Stimulated activated CD4-positive, alpha-beta T cell treated with anti-CD3 and anti-CD28 coated beads, Interleukin-1b, Interleukin-23, amount 100 ng/mL, for 4 hours (primary cell): Measurements from ENCODE around the gene OTUD6A.
A peak's percentile ranks its signal among the peaks of the same experiment; 100 is the strongest.

Experiments used
- DNase-seq, 2 donors: peaks; one replicate each; pipeline ENCODE4 v3.0.0-alpha.2; 2020; ENCODE audit warnings: low read depth in 2 of 2

The OTUD6A gene, protein sequence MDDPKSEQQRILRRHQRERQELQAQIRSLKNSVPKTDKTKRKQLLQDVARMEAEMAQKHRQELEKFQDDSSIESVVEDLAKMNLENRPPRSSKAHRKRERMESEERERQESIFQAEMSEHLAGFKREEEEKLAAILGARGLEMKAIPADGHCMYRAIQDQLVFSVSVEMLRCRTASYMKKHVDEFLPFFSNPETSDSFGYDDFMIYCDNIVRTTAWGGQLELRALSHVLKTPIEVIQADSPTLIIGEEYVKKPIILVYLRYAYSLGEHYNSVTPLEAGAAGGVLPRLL

DNA sequence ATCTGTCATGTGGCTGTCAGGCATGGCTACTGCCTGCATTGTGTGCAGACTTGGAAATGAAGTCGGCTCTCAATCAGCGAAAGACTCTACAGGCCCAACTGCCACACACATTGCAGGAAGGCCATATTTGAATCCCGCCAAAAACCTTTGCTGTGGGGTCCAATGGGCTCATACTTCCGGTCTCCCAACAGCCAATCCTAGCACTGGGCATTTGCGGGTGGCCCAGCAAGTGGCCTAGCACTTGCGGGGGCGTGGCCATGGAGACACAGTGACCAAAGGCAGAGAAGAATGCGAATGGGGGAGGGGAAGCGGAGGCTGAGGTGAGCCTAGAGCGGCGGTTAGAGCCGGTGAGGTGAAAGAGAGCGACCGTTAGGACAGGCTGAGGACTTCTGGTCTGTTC, at the start of gene OTUD6A:
Gene OTUD6A, plus strand, starts transcription at position 382 of the 400 bp plus-strand sequence. CDS start 68 bp downstream, outside the sequence.
- DNase-seq: no peak

DNA sequence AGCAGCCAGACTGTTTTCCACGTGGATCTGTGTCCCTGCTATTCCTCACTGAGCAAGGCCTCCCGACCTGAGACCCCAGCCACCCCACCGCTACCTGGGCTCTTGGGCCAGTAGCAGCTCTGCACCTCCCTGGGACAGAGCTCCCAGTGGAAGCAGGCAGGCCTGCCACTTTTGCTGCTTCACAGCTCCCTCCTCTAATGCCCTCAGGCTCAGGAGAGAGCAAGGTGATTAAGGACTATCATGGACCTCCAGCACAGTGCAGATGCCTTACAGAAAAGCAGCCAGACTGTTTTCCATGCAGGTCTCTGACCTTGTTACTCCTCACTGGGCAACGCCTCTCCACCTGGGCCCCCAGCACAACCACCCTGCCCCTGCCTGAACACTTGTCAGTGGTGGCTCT, 49.5 kb upstream of the OTUD6A start:
- no peak for DNase-seq

DNA sequence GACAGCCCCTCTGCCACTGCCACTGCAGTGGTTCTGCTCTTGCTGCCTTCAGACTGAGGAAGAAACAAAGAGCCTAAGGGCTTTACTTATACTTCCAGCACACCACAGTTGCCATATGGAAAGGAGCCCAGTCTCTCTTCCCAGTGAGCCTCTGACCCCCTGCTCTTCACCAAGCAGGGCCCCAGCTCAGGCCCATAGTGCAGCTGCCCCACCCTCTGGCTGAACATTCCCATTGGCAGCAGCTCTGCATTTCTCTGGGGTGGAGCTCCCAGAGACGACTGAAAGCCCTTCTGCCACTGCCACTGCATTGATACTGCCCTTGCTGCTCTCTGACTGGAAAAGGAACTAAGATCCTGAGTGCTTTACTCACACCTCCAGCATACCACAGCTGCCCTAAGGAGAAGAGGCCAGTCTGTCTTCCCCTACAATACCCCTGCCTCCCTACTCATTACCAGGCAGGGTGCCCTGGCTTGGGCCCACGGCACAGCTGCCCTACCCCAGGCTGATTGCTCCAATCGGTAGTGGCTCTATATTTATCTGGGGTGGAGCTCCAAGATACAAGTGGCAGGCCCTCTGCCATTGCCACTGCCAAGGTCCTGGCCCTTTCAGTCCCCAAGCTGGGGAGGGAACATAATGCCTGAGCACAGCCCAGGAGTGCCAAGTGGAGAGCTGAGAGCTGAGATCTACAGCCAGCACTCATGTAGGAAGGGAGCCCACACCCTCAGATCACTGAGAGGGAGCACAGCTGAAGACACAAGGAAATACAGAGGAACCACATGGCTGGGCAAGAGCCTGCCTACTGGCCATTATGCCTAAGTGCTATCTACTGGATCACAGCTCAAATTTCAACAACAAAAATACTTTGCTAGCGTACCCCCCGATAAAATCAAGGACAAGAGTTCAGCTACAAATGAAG, 48.5 kb upstream of the OTUD6A start:
- no peak for DNase-seq

DNA sequence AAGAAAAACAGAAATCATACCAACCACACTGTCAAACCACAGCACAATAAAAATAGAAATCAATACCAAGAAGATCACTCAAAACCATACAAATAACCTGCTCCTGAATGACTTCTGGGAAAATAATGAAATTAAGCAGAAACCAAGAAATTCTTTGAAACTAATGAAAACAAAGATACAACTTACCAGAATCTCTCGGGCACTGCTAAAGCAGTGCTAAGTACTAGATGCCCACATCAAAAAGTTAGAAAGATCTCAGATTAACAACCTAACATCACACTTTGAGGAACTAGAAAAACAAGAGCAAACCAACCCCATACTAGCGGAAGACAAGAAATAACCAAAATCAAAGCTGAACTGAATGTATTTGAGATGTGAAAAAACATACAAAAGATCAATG, 45.7 kb upstream of the OTUD6A start:
- no peak for DNase-seq

DNA sequence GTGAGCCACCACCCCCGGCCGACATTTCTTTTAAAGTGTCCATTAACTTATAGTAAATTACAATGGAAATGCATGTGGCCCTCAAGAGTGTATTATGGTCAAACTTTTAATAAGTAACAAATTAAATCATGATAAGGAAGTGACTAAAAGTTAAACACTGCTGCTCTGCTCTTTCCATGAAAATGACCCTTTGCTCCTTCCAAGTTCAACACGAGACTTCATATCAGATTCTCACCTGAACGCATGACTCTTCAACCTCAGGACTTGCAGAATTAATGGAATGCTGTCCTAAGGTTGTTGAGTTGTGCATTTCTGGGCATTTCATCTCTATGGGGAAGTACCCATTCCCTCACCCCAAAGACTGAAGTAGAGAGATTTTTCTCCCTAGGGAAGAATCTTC, 39.6 kb upstream of the OTUD6A start:
- no peak for DNase-seq

DNA sequence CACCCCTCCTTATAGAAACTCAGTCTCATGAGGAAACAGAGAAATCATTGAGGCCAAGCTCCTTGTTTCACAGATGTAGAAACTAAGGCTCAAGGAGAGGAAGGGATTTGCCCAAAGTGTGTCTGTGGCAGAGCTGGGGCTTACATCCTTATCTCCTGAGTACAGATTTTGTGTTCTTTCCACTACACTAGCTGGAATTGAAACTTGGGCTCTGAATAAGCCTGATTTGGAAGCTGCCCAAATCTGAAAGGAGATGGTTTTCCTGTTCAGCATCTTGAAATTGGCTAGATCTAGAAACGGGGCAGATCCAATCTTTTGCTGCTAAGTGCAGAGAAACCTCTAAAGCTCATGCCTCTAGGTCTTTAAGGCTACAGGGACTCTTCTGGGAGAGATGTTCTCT, 36.8 kb upstream of the OTUD6A start:
- no peak for DNase-seq

DNA sequence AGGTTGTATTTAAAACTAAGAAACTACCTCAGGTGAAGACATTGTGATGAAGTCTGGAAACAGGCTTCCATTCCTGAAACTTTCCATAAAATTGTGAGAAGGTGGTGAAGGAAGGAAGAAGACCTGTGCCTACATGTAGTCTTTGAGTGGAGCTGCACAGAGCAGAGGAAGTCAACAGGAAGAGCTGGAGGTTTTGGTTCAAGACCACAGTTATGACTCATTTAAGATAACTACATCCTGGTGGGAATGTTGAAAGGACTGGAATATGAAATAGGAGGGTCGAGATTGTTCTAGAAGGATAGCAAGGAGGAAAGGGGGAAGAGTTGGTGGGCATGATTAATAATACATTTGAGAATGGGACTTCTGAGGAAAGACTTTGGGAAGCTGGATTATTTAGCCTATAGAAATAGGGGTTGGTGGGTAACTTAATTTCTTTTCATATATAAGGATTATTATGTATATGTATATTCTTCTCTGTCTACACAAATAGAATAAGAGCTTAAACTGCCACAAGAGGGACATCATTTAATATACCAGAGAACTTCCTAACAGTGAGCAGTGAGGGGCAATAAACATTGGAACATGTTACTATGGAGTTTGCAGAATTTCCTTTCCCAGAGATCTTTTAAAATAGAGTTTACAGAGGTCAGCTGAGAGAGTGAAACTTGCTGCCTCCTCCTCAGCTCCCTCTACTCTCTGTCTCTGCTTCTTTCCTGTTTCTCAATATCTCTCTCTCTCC, 36.0 kb upstream of the OTUD6A start:
- no peak for DNase-seq

DNA sequence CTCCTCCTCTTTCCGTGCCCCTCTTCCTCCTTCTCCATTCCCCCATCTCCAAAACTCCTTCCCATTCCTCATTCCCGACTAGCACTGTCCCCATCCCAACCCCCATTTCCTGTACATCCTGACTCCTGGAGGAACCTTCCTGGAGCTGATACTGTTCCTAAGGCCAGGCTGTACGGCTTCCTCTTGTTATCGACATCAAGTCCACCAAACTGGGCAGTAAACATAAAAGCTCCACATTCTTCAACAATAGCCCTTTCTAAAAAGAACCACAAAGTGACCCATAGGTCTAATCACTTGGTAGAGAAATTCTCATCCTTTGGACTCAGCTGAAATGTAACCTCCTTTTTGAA, 35.4 kb upstream of the OTUD6A start:
- no peak for DNase-seq

DNA sequence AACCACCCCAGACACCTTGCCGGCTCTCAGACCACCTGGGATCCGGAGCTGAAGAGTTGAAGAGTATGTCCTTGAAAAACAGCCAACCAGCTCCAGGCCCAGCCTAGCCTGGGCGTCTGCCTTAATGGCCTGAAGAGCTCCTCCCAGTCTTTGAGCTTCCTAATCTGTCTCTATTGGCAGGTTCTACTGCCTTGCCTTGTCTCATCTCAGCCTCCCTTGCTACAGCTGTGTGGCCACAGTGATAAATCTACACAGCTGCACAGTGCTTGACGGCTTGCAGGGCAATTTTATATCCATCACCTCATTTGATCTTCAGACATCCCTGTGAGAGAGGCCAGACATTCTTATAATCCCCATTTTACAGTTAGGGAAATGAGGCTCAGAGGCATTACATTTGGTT, 32.4 kb upstream of the OTUD6A start:
- no peak for DNase-seq

DNA sequence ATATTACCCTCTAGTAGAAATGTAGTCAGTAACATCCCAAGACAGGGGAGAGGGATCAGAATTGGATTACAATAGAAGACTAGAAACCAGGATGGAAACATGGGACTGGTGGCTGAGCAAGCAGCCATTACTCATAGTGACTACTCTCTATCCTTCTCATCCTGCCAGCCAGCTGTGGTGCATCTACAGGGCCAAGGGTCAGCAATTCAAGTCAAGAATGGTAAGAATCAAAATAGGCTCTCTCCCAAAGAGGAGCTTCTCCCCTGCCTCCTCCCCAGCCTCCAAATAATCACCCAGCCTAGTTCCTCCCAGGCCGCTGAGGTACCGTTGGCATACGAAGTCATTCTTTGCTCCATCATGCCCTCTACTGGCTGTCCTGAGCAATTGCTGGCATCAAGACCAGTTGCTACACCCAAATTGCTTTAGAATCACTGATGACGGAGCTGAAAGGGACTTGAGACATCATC, 31.9 kb upstream of the OTUD6A start:
- DNase-seq: peak in 1 of 2 donors; percentile 26

DNA sequence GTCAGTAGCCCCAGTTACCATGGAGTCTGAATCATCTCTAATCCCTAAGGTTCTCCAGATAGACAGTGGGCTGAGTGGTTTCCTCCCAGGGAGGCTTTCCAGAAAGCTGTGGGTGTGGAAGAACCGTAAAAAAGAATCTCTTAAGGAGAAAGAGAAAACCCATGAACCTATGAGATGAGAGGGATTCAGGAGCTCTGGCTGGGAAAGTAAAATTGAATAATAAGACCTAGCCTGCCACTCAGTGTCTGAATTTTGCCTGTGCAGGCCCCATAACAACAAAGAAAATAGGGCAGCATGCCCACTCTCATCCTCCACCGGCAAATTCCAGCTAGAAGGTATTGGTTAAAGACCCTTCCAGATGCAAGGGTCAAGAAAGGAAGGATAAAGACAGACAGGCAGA, 29.5 kb upstream of the OTUD6A start:
- no peak for DNase-seq

DNA sequence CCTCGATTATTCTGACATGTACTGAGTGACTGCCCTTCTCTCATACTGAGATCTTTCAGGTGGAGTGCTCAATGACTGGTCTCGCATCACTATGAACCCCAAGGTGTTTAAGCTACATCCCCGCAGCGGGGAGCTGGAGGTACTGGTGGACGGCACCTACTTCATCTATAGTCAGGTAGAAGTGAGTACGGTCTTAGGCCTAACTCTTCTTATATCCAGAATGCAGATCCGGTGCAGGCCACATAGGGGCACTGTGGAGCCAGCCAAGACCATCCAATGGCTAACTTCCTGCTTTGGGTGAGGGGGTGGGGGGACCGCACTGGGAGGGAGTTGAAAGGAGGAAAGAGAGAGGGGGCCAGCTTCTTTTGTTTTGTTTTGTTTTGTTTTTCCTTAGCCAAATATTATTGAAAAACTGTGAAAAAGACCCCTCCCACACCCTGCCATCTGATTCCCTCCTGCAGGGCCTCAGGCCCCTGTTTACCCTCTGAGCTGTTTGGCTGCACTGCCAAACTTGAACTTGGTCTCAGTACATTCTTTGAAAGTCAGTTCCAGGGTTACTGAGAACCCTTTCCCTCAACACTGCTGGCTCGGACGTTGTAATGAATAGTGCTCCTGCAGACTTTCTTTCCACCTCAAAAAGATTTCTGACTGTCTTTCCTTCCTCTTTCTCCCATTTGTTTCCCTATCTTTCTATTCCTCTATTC, 28.8 kb upstream of the OTUD6A start:
- DNase-seq: no peak

DNA sequence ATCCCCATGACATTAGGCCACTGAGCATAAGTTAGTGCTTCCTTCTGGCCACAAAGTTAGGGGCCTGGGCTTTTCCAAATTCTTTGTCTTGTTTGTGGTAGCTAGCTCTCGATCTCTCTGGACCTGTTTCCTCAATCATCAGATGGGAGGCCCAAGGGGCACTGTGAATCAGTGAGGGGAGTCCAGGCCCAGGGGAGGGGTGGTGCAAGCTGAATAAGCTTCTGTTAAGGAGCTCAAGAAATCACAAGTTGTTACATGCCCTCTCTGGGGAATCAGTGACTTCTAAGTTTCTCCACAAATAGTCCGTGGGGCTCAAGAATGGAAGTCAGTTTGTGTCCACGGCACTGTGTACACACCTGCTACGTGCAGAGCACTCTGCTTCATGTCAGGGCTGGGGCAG, 27.6 kb upstream of the OTUD6A start:
- DNase-seq: no peak

DNA sequence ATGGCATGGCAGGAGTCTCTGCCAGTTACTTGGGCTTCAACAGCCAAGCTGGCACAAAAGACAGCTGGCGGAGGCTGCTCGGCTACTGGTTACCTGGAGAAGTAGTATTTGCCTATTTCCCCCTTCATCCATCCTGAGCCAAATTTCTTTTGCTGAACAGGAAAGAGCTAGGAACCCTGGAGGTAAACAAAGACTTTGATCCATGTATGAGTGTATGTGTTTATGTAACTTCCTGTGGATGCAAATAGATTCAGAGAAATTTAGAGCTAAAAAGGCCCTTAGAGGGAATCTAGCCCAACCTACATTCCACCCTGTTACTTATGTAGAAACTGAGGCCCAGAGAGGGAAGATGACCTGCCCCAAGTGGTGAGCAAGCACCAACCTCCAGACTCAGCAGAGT, 23.7 kb upstream of the OTUD6A start:
- no peak for DNase-seq

DNA sequence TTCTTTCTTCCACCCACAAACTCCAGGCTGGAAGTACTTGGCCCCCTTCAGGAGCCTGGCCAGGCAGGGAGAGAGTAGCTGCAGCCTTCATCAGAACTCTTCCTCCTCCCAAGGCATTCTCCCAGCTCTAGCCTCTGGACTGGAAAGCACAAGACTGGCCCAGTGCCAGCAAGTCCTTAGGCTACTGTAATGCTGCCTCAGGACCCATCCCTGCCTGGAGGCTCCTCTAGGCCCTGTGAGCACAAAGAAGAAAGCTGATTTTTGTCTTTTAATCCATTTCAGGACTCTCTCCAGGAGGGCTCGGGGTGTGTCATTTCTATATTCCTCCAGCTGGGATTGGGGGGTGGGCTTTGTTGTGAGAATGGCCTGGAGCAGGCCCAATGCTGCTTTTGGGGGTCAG, 23.3 kb upstream of the OTUD6A start:
- no peak for DNase-seq

DNA sequence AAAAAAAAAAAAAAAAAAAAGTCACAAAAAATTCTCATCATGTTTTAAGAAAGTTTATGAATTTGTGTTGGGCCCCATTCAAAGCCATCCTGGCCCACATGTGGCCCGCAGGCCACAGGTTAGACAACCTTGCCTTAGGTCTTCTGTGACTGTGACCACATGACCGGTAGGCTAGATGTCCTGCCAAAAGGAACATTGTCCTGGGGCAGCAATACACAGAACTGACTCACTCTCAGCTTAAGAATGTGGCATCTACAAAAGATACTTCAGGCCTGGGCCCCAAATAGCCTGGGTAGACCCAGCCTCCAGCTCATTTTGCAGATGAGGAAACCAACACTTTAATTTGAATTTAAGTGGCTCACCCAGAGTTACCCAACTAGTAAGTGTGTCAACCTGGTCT, 22.5 kb upstream of the OTUD6A start:
- no peak for DNase-seq

DNA sequence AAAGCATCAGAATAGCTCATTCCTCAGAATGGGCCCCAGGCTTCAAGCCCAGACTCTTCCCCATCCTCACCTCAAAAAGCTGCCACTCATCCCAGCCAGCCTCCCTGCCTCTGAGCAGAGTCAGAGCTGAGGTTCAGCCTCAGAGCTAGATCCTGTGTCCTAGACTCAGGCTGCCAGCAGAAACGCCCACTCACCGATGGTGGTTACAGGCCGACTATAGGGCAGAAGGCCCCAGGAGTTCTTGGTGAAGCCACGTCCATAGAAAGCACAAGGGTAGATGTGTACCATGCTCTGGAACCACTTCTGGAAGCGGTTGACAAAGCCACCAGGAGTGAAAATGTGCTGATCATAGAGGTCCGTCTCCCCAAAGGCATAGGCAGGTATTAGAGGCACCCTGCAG, 20.3 kb upstream of the OTUD6A start:
- DNase-seq: no peak

DNA sequence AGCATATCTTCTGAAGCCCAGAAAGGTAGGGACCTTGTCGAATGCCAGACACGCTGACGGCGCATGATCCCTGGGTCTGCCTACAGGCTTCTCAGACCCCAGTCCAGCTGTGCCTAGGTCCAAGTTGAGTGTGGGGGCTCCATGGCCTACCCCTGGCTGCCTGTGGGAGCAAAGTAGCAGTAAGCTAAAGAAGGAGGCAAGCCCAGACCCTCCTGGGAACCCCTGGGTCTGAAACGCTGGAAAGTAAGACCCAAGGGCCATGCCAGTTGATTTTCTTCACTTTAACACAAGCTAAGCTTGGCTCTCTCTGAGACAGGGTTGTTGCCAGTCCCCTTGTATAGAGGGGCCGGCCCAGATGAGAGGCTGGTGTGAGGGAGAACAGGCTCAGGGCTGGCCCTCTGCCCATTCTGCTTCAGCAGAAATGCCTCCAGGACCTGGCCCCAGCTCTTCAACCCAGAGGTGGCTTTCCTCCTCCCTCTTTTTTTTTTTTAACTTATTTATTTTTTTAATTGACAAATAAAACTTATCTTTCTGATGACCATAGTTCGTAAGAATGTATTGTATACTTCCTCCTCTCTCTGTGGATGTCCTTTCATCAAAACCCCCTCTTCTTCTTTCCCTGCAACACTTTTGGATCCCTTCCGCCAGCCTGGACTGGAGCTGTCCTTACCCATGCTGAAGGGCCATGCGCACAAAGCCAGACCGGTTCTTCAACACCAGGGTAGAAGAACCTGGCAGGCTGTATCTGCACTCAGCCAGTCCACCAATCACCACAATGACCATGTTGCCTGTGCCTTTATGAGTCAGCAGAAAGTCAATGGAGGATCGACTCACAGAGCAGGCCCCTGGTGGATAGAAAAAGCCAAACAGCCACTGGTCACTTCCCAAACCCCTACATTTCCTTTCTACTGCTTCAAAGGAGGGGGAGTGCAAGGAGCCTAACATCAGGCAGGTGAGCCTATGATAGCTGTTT, 19.6 kb upstream of the OTUD6A start:
- DNase-seq: no peak

DNA sequence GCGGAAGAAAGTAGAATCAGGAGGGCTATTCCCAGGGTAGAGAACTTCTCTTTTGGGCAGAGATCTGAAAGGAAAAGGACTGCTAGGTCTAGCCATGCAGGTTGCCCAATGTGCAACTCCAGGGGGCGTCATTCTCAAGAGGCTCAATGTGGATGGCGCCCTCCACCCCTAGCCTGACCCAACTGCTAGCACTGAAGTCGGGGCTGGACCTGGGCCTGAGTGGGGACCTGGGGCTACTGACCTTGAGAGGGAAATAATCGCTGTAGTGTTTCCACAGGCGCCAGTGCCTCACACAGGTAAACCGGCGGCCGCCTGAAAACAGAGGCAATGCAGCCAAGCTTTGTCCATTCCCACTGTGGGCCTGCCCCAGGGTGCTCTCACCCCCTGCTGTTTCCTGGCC, 18.6 kb upstream of the OTUD6A start:
- no peak for DNase-seq

DNA sequence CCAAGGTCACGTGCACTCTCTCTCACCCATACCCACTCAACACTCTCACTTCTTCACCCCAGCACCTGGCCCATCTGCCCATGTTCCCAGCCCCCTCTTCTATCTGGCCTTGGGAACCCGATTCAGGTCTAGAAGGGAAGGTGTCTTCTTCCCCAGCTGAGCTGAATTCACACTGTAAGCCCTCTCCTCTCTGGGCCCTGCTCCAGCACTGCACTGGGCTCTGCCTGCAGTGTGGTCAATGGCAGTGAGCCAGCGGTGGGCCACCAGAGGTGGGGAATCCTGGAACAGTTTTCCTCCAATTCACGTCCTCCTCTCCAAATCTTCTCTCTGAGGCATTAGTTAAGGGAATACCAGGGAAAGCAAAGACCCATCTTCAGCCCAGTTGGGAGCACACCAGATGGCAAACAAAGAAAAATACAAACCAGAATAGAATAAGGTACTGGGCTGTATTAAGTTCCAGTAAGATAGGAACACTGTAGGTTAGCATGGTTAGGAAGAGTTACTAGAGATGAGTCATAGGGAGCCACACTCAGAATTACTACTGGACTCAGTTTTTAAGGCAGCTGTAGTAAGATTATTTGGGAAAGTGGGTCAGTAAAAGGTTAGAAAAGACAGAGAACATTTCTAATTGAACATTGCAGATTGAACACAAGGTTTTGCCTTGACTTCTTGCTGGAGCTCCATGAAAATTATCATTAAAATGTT, 17.6 kb upstream of the OTUD6A start:
- DNase-seq: no peak
